H1 (cell line): ENCODE results near the gene LAMC3. TPM values are rescaled to one million over a fixed set of nuclear protein-coding genes. Genes with fewer than 3 reads are reported as not detected.
A peak's percentile ranks its signal among the peaks of the same experiment; 100 is the strongest.

Source experiments
- CTCF ChIA-PET: fragments of 300-600 bp; sonication (Branson Sonifier 250); formaldehyde crosslinking; loops from one replicate; lab custom pipeline; 2021; ENCODE audit not compliant: partially characterized antibody; lab: Charles Lee
- POLR2A ChIA-PET: fragments of 300-600 bp; sonication (Branson Sonifier 250); formaldehyde crosslinking; loops from one replicate; lab custom pipeline; 2021; ENCODE audit warnings: inconsistent platforms; ENCODE audit not compliant: partially characterized antibody; lab: Charles Lee
- DNase-seq, 2 experiments: peaks; one replicate each; pipeline versions ENCODE4 v3.0.0 to v3.0.0-alpha.2; 2010 to 2022; ENCODE audit warnings: low spot score in 2 of 2, low read depth in 1 of 2, mixed read lengths in 1 of 2
- FAIRE-seq: peaks from 2 replicates; lab custom pipeline; 2011; peaks lifted over from hg19 to GRCh38; lab: Jason Lieb, UNC
- H2AFZ ChIP-seq: 2 replicates; pipeline ENCODE4 v1.8.1; 2012; ENCODE audit warnings: low read length, inconsistent platforms
- H2AK5ac ChIP-seq: 2 replicates; pipeline ENCODE4 v1.6.1; 2013; ENCODE audit warnings: low read depth, low read length
- H2BK120ac ChIP-seq: replicated peaks from 2 replicates; pipeline ENCODE3; 2013; ENCODE audit warnings: low read depth, low read length, inconsistent platforms
- H2BK12ac ChIP-seq: 2 replicates; pipeline ENCODE4 v1.6.1; 2013; ENCODE audit warnings: low read depth, low read length
- H2BK15ac ChIP-seq: 2 replicates; pipeline ENCODE4 v1.6.1; 2013; ENCODE audit warnings: low read length
- H2BK20ac ChIP-seq: 2 replicates; pipeline ENCODE4 v1.6.1; 2013; ENCODE audit warnings: low read length
- H2BK5ac ChIP-seq: 2 replicates; pipeline ENCODE4 v1.6.1; 2013; ENCODE audit warnings: low read depth, low read length
- H3K14ac ChIP-seq: 2 replicates; pipeline ENCODE4 v1.6.1; 2013; ENCODE audit warnings: inconsistent platforms; ENCODE audit not compliant: insufficient read length
- H3K18ac ChIP-seq: 2 replicates; pipeline ENCODE4 v1.6.1; 2013; ENCODE audit warnings: low read length; ENCODE audit errors: extremely low read depth
- H3K23ac ChIP-seq: 2 replicates; pipeline ENCODE4 v1.6.1; 2013; ENCODE audit warnings: inconsistent platforms; ENCODE audit not compliant: insufficient read length
- H3K23me2 ChIP-seq: 2 replicates; pipeline ENCODE4 v1.6.1; 2013; ENCODE audit warnings: low read depth, low read length
- H3K27ac ChIP-seq: 2 replicates; pipeline ENCODE4 v1.6.1; 2011; ENCODE audit warnings: low read depth, low read length, inconsistent platforms
- H3K27me3 ChIP-seq, 4 experiments: replicated peaks in 1 of 4; 1 replicate in 1 of 4; 2 replicates in 3 of 4; pipeline versions ENCODE4 v1.6.1 to v1.8.1; 2011 to 2013; ENCODE audit warnings: low read length in 3 of 4, mild to moderate bottlenecking in 3 of 4, inconsistent platforms in 2 of 4, mixed read lengths in 2 of 4, moderate library complexity in 1 of 4; ENCODE audit not compliant: control insufficient read depth in 3 of 4, insufficient read depth in 3 of 4; ENCODE audit errors: extremely low read depth in 1 of 4
- H3K36me3 ChIP-seq, 4 experiments: 2 replicates each; pipeline versions ENCODE4 v1.6.1 to v1.8.1; 2011 to 2013; ENCODE audit warnings: mild to moderate bottlenecking in 4 of 4, low read length in 3 of 4, moderate library complexity in 2 of 4, control low read depth in 1 of 4, inconsistent platforms in 1 of 4; ENCODE audit not compliant: insufficient read depth in 4 of 4, control insufficient read depth in 2 of 4
- H3K4ac ChIP-seq: replicated peaks from 2 replicates; pipeline ENCODE3; 2013; ENCODE audit warnings: low read length, low read depth, mixed read lengths, inconsistent platforms; ENCODE audit not compliant: insufficient read length
- H3K4me1 ChIP-seq, 4 experiments: replicated peaks in 1 of 4; 1 replicate in 1 of 4; 2 replicates in 3 of 4; pipeline versions ENCODE4 v1.6.1 to v1.8.1; 2011 to 2013; ENCODE audit warnings: low read length in 3 of 4, inconsistent platforms in 2 of 4, mixed read lengths in 1 of 4; ENCODE audit not compliant: insufficient read depth in 4 of 4, control insufficient read depth in 3 of 4
- H3K4me2 ChIP-seq, 2 experiments: 2 replicates each; pipeline versions ENCODE4 v1.6.1 to v1.8.1; 2011 to 2013; ENCODE audit warnings: low read depth in 2 of 2, low read length in 2 of 2, control low read depth in 1 of 2, inconsistent platforms in 1 of 2, mild to moderate bottlenecking in 1 of 2; ENCODE audit not compliant: insufficient read depth in 1 of 2
- H3K4me3 ChIP-seq, 4 experiments: fragments of 200-600, 300-600 bp in 1 of 4; sonication (generic), shearing (Covaris generic), sonication (Bioruptor Twin) in 1 of 4; 2 replicates each; pipeline versions ENCODE4 v1.5.1 to v1.8.1; 2011 to 2016; ENCODE audit warnings: low read length in 4 of 4, low read depth in 3 of 4, control low read depth in 2 of 4, inconsistent platforms in 2 of 4, mild to moderate bottlenecking in 2 of 4, mixed read lengths in 1 of 4, moderate library complexity in 1 of 4; ENCODE audit not compliant: insufficient read depth in 2 of 4; ENCODE audit errors: extremely low read depth in 1 of 4
- H3K56ac ChIP-seq: replicated peaks from 2 replicates; pipeline ENCODE3; 2013; ENCODE audit warnings: low read depth, mild to moderate bottlenecking, mixed read lengths, low read length, inconsistent platforms; ENCODE audit not compliant: insufficient read length
- H3K79me1 ChIP-seq: 2 replicates; pipeline ENCODE4 v1.6.1; 2013; ENCODE audit warnings: low read depth, low read length, control low read depth
- H3K79me2 ChIP-seq, 2 experiments: 2 replicates each; pipeline versions ENCODE4 v1.6.1 to v1.8.1; 2012 to 2013; ENCODE audit warnings: low read length in 2 of 2, mild to moderate bottlenecking in 2 of 2, inconsistent platforms in 1 of 2; ENCODE audit not compliant: insufficient read depth in 2 of 2, control insufficient read depth in 1 of 2
- H3K9ac ChIP-seq, 4 experiments: replicated peaks in 1 of 4; 1 replicate in 1 of 4; 2 replicates in 3 of 4; pipeline versions ENCODE4 v1.6.1 to v1.8.1; 2011 to 2013; ENCODE audit warnings: low read depth in 3 of 4, low read length in 3 of 4, control low read depth in 2 of 4, mild to moderate bottlenecking in 2 of 4, moderate library complexity in 2 of 4, inconsistent platforms in 1 of 4; ENCODE audit errors: extremely low read depth in 1 of 4
- H3K9me3 ChIP-seq, 2 experiments: 2 replicates each; pipeline versions ENCODE4 v1.6.1 to v1.8.1; 2012 to 2013; ENCODE audit warnings: mild to moderate bottlenecking in 2 of 2, moderate library complexity in 2 of 2, control low read depth in 1 of 2, inconsistent platforms in 1 of 2, low read depth in 1 of 2, low read length in 1 of 2, mixed read lengths in 1 of 2; ENCODE audit not compliant: insufficient read depth in 2 of 2
- H4K20me1 ChIP-seq, 2 experiments: replicated peaks in 1 of 2; 2 replicates each; pipeline versions ENCODE3 to v1.8.1; 2011 to 2013; ENCODE audit warnings: inconsistent platforms in 2 of 2, low read length in 2 of 2, mild to moderate bottlenecking in 1 of 2; ENCODE audit not compliant: insufficient read depth in 2 of 2, control insufficient read depth in 1 of 2
- H4K5ac ChIP-seq: 2 replicates; pipeline ENCODE4 v1.6.1; 2013; ENCODE audit warnings: low read length, low read depth, mixed read lengths, inconsistent platforms; ENCODE audit not compliant: insufficient read length
- H4K8ac ChIP-seq: 2 replicates; pipeline ENCODE4 v1.8.0; 2013; ENCODE audit warnings: mild to moderate bottlenecking, moderate library complexity, low read length, inconsistent platforms; ENCODE audit not compliant: insufficient read depth; ENCODE audit errors: extremely low read depth
- H4K91ac ChIP-seq: replicated peaks from 2 replicates; pipeline ENCODE3; 2013; ENCODE audit warnings: low read length, mixed read lengths, inconsistent platforms; ENCODE audit not compliant: insufficient read length
- GTF2F1 ChIP-seq: IDR thresholded peaks from 2 replicates; pipeline ENCODE4 v1.6.1; 2012; ENCODE audit warnings: low read depth, low read length, improper control_type of control experiment, borderline replicate concordance
- KDM4A ChIP-seq: IDR thresholded peaks from one replicate; pipeline ENCODE4 v1.7.1; 2012; ENCODE audit warnings: low read depth, mild to moderate bottlenecking, moderate library complexity, low read length, inconsistent platforms; ENCODE audit not compliant: severe bottlenecking
- POLR2A ChIP-seq, 2 experiments: IDR thresholded peaks; 1 replicate in 1 of 2; 2 replicates in 1 of 2; pipeline ENCODE4 v1.6.1; 2011; ENCODE audit warnings: low read depth in 2 of 2, low read length in 2 of 2, mild to moderate bottlenecking in 2 of 2; ENCODE audit errors: control extremely low read depth in 1 of 2
- POLR2AphosphoS5 ChIP-seq: IDR thresholded peaks from 2 replicates; pipeline ENCODE4 v1.6.1; 2011; ENCODE audit warnings: low read depth, low read length
- SUZ12 ChIP-seq: fragments of 200-600 bp; sonication (generic); IDR thresholded peaks from 2 replicates; pipeline ENCODE4 v1.6.1; 2012; ENCODE audit warnings: mild to moderate bottlenecking, inconsistent platforms, low read length, moderate library complexity, mixed read lengths
- TCF12 ChIP-seq: IDR thresholded peaks from 2 replicates; pipeline ENCODE4 v1.6.1; 2011; ENCODE audit warnings: low read depth, mild to moderate bottlenecking, low read length
- WGBS, 2 experiments: shearing (Covaris generic) in 1 of 2; methylation state at CpG; one replicate each; pipeline versions ENCODE4 v1.1.6 to v1.1.7; 2013 to 2015; ENCODE audit warnings: low lambda C conversion rate in 2 of 2, mixed read lengths in 2 of 2, inconsistent platforms in 1 of 2, low coverage in 1 of 2, missing lambda C conversion rate in 1 of 2; ENCODE audit not compliant: insufficient replicate concordance in 2 of 2, insufficient coverage in 1 of 2, insufficient read length in 1 of 2; ENCODE audit errors: extremely low coverage in 1 of 2, missing lambda C conversion rate in 1 of 2; 5-methylcytosine and 5-hydroxymethylcytosine counted together
- polyA plus RNA-seq, 7 experiments: library from polyadenylated mRNA; depleted of rRNA in 3 of 7; stranded (reverse) in 5 of 7; unstranded in 2 of 7; fragments of >200 nt in 5 of 7; fragments of 200-250 nt in 2 of 7; gene quantifications; 1 replicate in 5 of 7; 2 replicates in 1 of 7; 4 replicates in 1 of 7; pipeline versions ENCODE4 v1.2.1 to v1.2.3, GENCODE V29; 2011 to 2013; ENCODE audit warnings: missing spikeins in 2 of 7, mixed read lengths in 2 of 7
- total RNA-seq: library from RNA; stranded (reverse); fragmentation: NEBNext Ultra II Directional; extraction: Animal tissue kit (Norgen Biotek cat#: 25700); gene quantifications from 2 replicates; pipeline ENCODE4 v1.2.1, GENCODE V29; 2021

The LAMC3 gene
- total and polyA plus RNA-seq, 2 of the 8 experiments (the other 6 are each of a cell fraction or from before 2014, with no cell fraction given), result 9.3 to 12.3 TPM

- H3K23me2 ChIP-seq, result no peaks in the 10 kb centered on the region
- WGBS, 2 experiments, result 69% methylated on average over 10 of the region's 10 CpGs; no CpG with 5 or more reads in 1 of the 2 experiments
Measured at GRCh38 chr9:131111186-131111853, 102.3 kb downstream of the LAMC3 start.

More at GRCh38 chr9:131111186-131111853, 102.3 kb downstream of the LAMC3 start:
- H3K79me2 ChIP-seq, result no peaks in the 10 kb centered on the region; a peak in 1 of 4 replicates
- H3K4me1 ChIP-seq, result peaks cover 3 to 16% (median 11%) of the 10 kb centered on the region in 4 experiments
- H3K9ac ChIP-seq, result peak overlapping the region in 2 of 4 experiments; percentile 9 to 13; a peak in 1 of 7 replicates
- POLR2A ChIA-PET, result interaction anchor here (0.7 to 32.4 kb wide), 6 partner anchors 7 to 262 kb away, joined by 3 to 751 read pairs (median 4); partner anchors contain the start of genes AIF1L and NUP214
- TF ChIP-seq GTF2F1 (no peak), TCF12 (no peak), POLR2AphosphoS5 (0 out of 2 replicates have a peak, but pooled peaks have one; percentile 32), KDM4A (no peak), SUZ12 (no peak), POLR2A (IDR thresholded peaks at IDR 0.05; ENCODE audit: control extremely low read depth in 1 of 2, low read depth in 2 of 2, low read length in 2 of 2) (peak in 1 of 2 experiments; percentile 50; a peak in 1 of 3 replicates)
- H3K36me3 ChIP-seq, result peaks cover 12 to 41% (median 19%) of the 10 kb centered on the region in 4 experiments; a peak in 7 of 8 replicates
- no peak overlapping the region for H3K4ac ChIP-seq
- CTCF ChIA-PET, result interaction anchor here (0.6 to 4.8 kb wide), 10 partner anchors 10 to 238 kb away, joined by 3 to 47 read pairs (median 4); no protein-coding TSS in a partner anchor
- H3K4me3 ChIP-seq, result no peak overlapping the region
- peak overlapping the region; percentile 3 for H4K5ac ChIP-seq
- H2AK5ac ChIP-seq, result peak overlapping the region; percentile 82; the same call in 1 of the 2 replicates
- H2BK20ac ChIP-seq, result no peak overlapping the region
- H4K91ac ChIP-seq, result no peak overlapping the region
- H3K79me1 ChIP-seq, result no peaks in the 10 kb centered on the region; the same call in 1 of the 2 replicates
- H3K14ac ChIP-seq, result no peak overlapping the region
- no peak overlapping the region for H3K23ac ChIP-seq
- H3K9me3 ChIP-seq, result no peaks in the 10 kb centered on the region
- H2AFZ ChIP-seq, result no peak overlapping the region
- DNase-seq (no peak), FAIRE-seq (no peak)
- H3K18ac ChIP-seq, result peak overlapping the region; percentile 71
- peaks cover 0 to 2% of the 10 kb centered on the region in 2 experiments for H4K20me1 ChIP-seq
- H3K56ac ChIP-seq, result no peak overlapping the region
- peak overlapping the region; percentile 78 for H2BK5ac ChIP-seq
- H4K8ac ChIP-seq, result no peak overlapping the region
- H3K4me2 ChIP-seq, result no peak overlapping the region
- 0 out of 2 replicates have a peak overlapping the region, but pooled peaks have one; percentile 31 for H2BK15ac ChIP-seq
- H3K27me3 ChIP-seq, result no peaks in the 10 kb centered on the region
- peak overlapping the region; percentile 82 for H3K27ac ChIP-seq
- peak overlapping the region; percentile 50; the same call in 1 of the 2 replicates for H2BK12ac ChIP-seq
- H2BK120ac ChIP-seq, result no peak overlapping the region
